Loucy (cell line): ENCODE data around the gene KNDC1.

ENCODE experiments used
- CTCF ChIP-seq: fragments of 200-600 bp; sonication (generic); conservative IDR thresholded peaks from 2 replicates; pipeline ENCODE4 v1.5.1; 2014; ENCODE audit warnings: mild to moderate bottlenecking, antibody characterized with exemption, low read length
- EZH2phosphoT487 ChIP-seq: fragments of 200-600 bp; IDR thresholded peaks from 2 replicates; pipeline ENCODE4 v1.6.1; 2018; ENCODE audit warnings: antibody characterized with exemption, mild to moderate bottlenecking, moderate library complexity, borderline replicate concordance

GRCh38 chr10:133246236-133246626, 86.2 kb downstream of the KNDC1 start:
- TF ChIP-seq CTCF (no peak), EZH2phosphoT487 (no peak)
